Parathyroid adenoma (tissue), 2 donors: ENCODE results near the gene RNU7-1.

Experiments used
- H2AFZ ChIP-seq: fragments of 300-600 bp; sonication (generic); one replicate; pipeline ENCODE4 v1.7.0; 2017; ENCODE audit warnings: antibody characterized with exemption, mild to moderate bottlenecking
- H3K27ac ChIP-seq: fragments of 300-600 bp; sonication (generic); one replicate; pipeline ENCODE4 v1.7.0; 2017
- H3K27me3 ChIP-seq: fragments of 300-600 bp; sonication (generic); one replicate; pipeline ENCODE4 v1.7.0; 2017; ENCODE audit warnings: low read length; ENCODE audit not compliant: control insufficient read depth, insufficient read depth
- H3K36me3 ChIP-seq: fragments of 300-600 bp; sonication (generic); one replicate; pipeline ENCODE4 v1.7.0; 2017; ENCODE audit warnings: low read length; ENCODE audit not compliant: control insufficient read depth, insufficient read depth
- H3K4me1 ChIP-seq: fragments of 300-600 bp; sonication (generic); one replicate; pipeline ENCODE4 v1.7.0; 2017; ENCODE audit warnings: control low read depth
- H3K4me2 ChIP-seq: fragments of 300-600 bp; sonication (generic); one replicate; pipeline ENCODE4 v1.7.0; 2017; ENCODE audit warnings: low read length
- H3K4me3 ChIP-seq: fragments of 300-600 bp; sonication (generic); one replicate; pipeline ENCODE4 v1.7.0; 2017; ENCODE audit warnings: low read depth, low read length
- H3K79me2 ChIP-seq: fragments of 300-600 bp; sonication (generic); one replicate; pipeline ENCODE4 v1.7.0; 2017; ENCODE audit warnings: control low read depth
- H3K9ac ChIP-seq: fragments of 300-600 bp; sonication (generic); one replicate; pipeline ENCODE4 v1.7.0; 2017; ENCODE audit warnings: mild to moderate bottlenecking
- H3K9me3 ChIP-seq: fragments of 300-600 bp; sonication (generic); one replicate; pipeline ENCODE4 v1.7.0; 2017; ENCODE audit warnings: low read length; ENCODE audit not compliant: control insufficient read depth
- TF ChIP-seq, protein P1 (sequence below): fragments of 300-600 bp; sonication (generic); IDR thresholded peaks from one replicate; pipeline ENCODE4 v1.7.0; 2017; ENCODE audit warnings: antibody characterized with exemption, mild to moderate bottlenecking
- donor health status: primary hyperparathyroidism.

Gene RNU7-1

GRCh38 chr12:6943722-6944380 lies at the start of gene RNU7-1, which contains the start of gene C12orf57:
RNU7-1 (plus strand) TSS chr12:6943816.
C12orf57 (plus strand) TSS chr12:6944022; CDS start chr12:6944122, 100 bp downstream.
- Histone ChIP-seq H3K79me2 (peaks cover 4% of the 10 kb centered on the region), H3K27ac (peak within 1 kb of the TSS; percentile 92), H3K27me3 (no peaks in the 10 kb centered on the region), H3K9me3 (no peaks in the 10 kb centered on the region), H3K9ac (peak within 1 kb of the TSS; percentile 42), H3K4me2 (peak within 1 kb of the TSS; percentile 98), H3K36me3 (no peaks in the 10 kb centered on the region), H3K4me3 (peak within 1 kb of the TSS; percentile 76), H3K4me1 (peaks cover 22% of the 10 kb centered on the region), H2AFZ (peak within 1 kb of the TSS; percentile 81)
- TF ChIP-seq, protein P1, sequence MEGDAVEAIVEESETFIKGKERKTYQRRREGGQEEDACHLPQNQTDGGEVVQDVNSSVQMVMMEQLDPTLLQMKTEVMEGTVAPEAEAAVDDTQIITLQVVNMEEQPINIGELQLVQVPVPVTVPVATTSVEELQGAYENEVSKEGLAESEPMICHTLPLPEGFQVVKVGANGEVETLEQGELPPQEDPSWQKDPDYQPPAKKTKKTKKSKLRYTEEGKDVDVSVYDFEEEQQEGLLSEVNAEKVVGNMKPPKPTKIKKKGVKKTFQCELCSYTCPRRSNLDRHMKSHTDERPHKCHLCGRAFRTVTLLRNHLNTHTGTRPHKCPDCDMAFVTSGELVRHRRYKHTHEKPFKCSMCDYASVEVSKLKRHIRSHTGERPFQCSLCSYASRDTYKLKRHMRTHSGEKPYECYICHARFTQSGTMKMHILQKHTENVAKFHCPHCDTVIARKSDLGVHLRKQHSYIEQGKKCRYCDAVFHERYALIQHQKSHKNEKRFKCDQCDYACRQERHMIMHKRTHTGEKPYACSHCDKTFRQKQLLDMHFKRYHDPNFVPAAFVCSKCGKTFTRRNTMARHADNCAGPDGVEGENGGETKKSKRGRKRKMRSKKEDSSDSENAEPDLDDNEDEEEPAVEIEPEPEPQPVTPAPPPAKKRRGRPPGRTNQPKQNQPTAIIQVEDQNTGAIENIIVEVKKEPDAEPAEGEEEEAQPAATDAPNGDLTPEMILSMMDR: no peak

DNA sequence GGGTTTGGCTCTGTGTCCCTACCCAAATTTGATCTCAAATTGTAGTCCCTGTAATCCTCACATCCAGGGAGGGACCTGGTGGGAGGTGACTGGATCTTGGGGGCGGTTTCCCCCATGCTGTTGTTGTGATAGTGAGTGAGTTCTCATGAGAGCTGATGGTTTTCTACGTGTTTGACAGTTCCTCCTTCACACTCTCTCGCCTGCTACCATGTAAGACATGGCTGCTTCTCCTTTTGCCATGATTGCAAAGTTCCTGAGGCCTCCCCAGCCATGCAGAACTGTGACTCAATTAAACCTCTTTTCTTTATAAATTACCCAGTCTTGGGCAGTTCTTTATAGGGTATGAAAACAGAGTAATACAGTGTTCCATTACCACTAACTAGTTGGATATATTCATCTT lies 49.3 kb upstream of the RNU7-1 start:
- H3K9ac ChIP-seq: no peak overlapping the region
- H3K4me1 ChIP-seq: peaks cover 6% of the 10 kb centered on the region
- no peak overlapping the region for H2AFZ ChIP-seq
- no peak overlapping the region for H3K27ac ChIP-seq
- H3K36me3 ChIP-seq: no peaks in the 10 kb centered on the region
- TF ChIP-seq, protein P1: no peak
- H3K4me2 ChIP-seq: no peak overlapping the region
- H3K27me3 ChIP-seq: no peaks in the 10 kb centered on the region
- no peaks in the 10 kb centered on the region for H3K79me2 ChIP-seq
- no peaks in the 10 kb centered on the region for H3K9me3 ChIP-seq
- H3K4me3 ChIP-seq: no peak overlapping the region

- Histone ChIP-seq H3K27ac (no peak overlapping the region), H3K4me3 (no peak overlapping the region), H3K27me3 (no peaks in the 10 kb centered on the region), H2AFZ (no peak overlapping the region), H3K9ac (no peak overlapping the region), H3K4me1 (no peaks in the 10 kb centered on the region), H3K9me3 (no peaks in the 10 kb centered on the region), H3K79me2 (no peaks in the 10 kb centered on the region), H3K4me2 (no peak overlapping the region), H3K36me3 (no peaks in the 10 kb centered on the region)
- TF ChIP-seq, protein P1: no peak
Measured at GRCh38 chr12:6896846-6897435, 46.7 kb upstream of the RNU7-1 start.

GRCh38 chr12:6899427-6899826 lies 44.2 kb upstream of the RNU7-1 start:
- peaks cover 8% of the 10 kb centered on the region for H3K4me1 ChIP-seq
- H2AFZ ChIP-seq: no peak overlapping the region
- H3K9ac ChIP-seq: no peak overlapping the region
- H3K79me2 ChIP-seq: no peaks in the 10 kb centered on the region
- no peaks in the 10 kb centered on the region for H3K9me3 ChIP-seq
- H3K27me3 ChIP-seq: no peaks in the 10 kb centered on the region
- H3K36me3 ChIP-seq: no peaks in the 10 kb centered on the region
- H3K4me2 ChIP-seq: no peak overlapping the region
- TF ChIP-seq, protein P1: no peak
- no peak overlapping the region for H3K27ac ChIP-seq
- no peak overlapping the region for H3K4me3 ChIP-seq
